ENCODE results near the gene KIF5C. TPM values are rescaled to one million over a fixed set of nuclear protein-coding genes. Genes with fewer than 3 reads are reported as not detected.

Gene KIF5C
- total RNA-seq, 4 donors from 2014 or later, result 0.77 to 11.0 (median 1.9) TPM

GRCh38 chr2:149038442-149039212, 163.6 kb downstream of the KIF5C start, which contains the start of gene LYPD6B:
Gene LYPD6B, plus strand, starts transcription at chr2:149038699. Its CDS starts 92,250 bp downstream, at chr2:149130949.
- intact Hi-C loops (cut with DNase I; ENCODE audit: low total_unique reads), result no loop called here

GRCh38 chr2:149039213-149039724, 164.2 kb downstream of the KIF5C start:
- Histone ChIP-seq H3K4me3 (no peak overlapping the region), H3K36me3 (no peaks in the 10 kb centered on the region), H3K27ac (no peak overlapping the region), H3K4me1 (no peaks in the 10 kb centered on the region), H3K27me3 (no peaks in the 10 kb centered on the region), H3K9me3 (no peaks in the 10 kb centered on the region)
- intact Hi-C loops (cut with DNase I; ENCODE audit: low total_unique reads), result no loop called here
- no peak for DNase-seq
- TF ChIP-seq POLR2A (IDR thresholded peaks at IDR 0.05) (no peak), CTCF (IDR thresholded peaks at IDR 0.05) (no peak)

More at GRCh38 chr2:149038442-149039212, 163.6 kb downstream of the KIF5C start, which contains the start of gene LYPD6B:
- Histone ChIP-seq H3K4me1 (no peaks in the 10 kb centered on the region), H3K27ac (no peak within 1 kb of the TSS), H3K27me3 (no peaks in the 10 kb centered on the region), H3K4me3 (no peak within 1 kb of the TSS), H3K9me3 (no peaks in the 10 kb centered on the region), H3K36me3 (no peaks in the 10 kb centered on the region)
- no peak for TF ChIP-seq CTCF (IDR thresholded peaks at IDR 0.05)
- no peak for TF ChIP-seq POLR2A (IDR thresholded peaks at IDR 0.05)
- DNase-seq, result no peak

GRCh38 chr2:149040451-149040850, 165.4 kb downstream of the KIF5C start:
- no peaks in the 10 kb centered on the region for H3K9me3 ChIP-seq
- DNase-seq, result no peak
- no peak overlapping the region for H3K27ac ChIP-seq
- no peaks in the 10 kb centered on the region for H3K4me1 ChIP-seq
- no peaks in the 10 kb centered on the region for H3K27me3 ChIP-seq
- no peaks in the 10 kb centered on the region for H3K36me3 ChIP-seq
- intact Hi-C loops (cut with DNase I; ENCODE audit: low total_unique reads), result no loop called here
- no peak for TF ChIP-seq POLR2A (IDR thresholded peaks at IDR 0.05)
- no peak for TF ChIP-seq CTCF (IDR thresholded peaks at IDR 0.05)
- no peak overlapping the region for H3K4me3 ChIP-seq

- no peak for DNase-seq
- intact Hi-C loops (cut with DNase I; ENCODE audit: low total_unique reads), result no loop called here
- H3K4me1 ChIP-seq, result no peaks in the 10 kb centered on the region
- H3K36me3 ChIP-seq, result no peaks in the 10 kb centered on the region
- no peak overlapping the region for H3K4me3 ChIP-seq
- no peaks in the 10 kb centered on the region for H3K27me3 ChIP-seq
- no peak overlapping the region for H3K27ac ChIP-seq
- H3K9me3 ChIP-seq, result no peaks in the 10 kb centered on the region
- TF ChIP-seq CTCF (IDR thresholded peaks at IDR 0.05) (no peak), POLR2A (IDR thresholded peaks at IDR 0.05) (no peak)
Measured at GRCh38 chr2:149041482-149041881, 166.5 kb downstream of the KIF5C start.

- Histone ChIP-seq H3K27ac (no peak overlapping the region), H3K9me3 (peaks cover 2 to 3% of the 10 kb centered on the region in 2 donors), H3K4me3 (no peak overlapping the region), H3K4me1 (no peaks in the 10 kb centered on the region), H3K36me3 (no peaks in the 10 kb centered on the region), H3K27me3 (no peaks in the 10 kb centered on the region)
- intact Hi-C loops (cut with DNase I; ENCODE audit: low total_unique reads), result no loop called here
- TF ChIP-seq POLR2A (IDR thresholded peaks at IDR 0.05), result no peak
- no peak for TF ChIP-seq CTCF (IDR thresholded peaks at IDR 0.05)
- no peak for DNase-seq
Measured at GRCh38 chr2:149042881-149043280, 167.9 kb downstream of the KIF5C start.
